Mesendoderm (in vitro differentiated cells): ENCODE measurements around the gene ADAMTS12.

Experiments
- DNase-seq: peaks from one replicate; pipeline ENCODE4 v3.0.0; 2013
- H2AK5ac ChIP-seq: 2 replicates; pipeline ENCODE4 v1.6.1; 2013; ENCODE audit warnings: low read length, inconsistent platforms
- H2BK120ac ChIP-seq: 2 replicates; pipeline ENCODE4 v1.6.1; 2013; ENCODE audit warnings: low read depth, mild to moderate bottlenecking, low read length, moderate library complexity, mixed read lengths
- H2BK15ac ChIP-seq: replicated peaks from 2 replicates; pipeline ENCODE4 v1.6.1; 2013; ENCODE audit warnings: low read depth, mild to moderate bottlenecking, moderate library complexity
- H2BK5ac ChIP-seq: 2 replicates; pipeline ENCODE4 v1.6.1; 2013; ENCODE audit warnings: low read length, inconsistent platforms
- H3K18ac ChIP-seq: 2 replicates; pipeline ENCODE4 v1.6.1; 2013; ENCODE audit warnings: mild to moderate bottlenecking, low read length, mixed read lengths
- H3K23ac ChIP-seq: one replicate; pipeline ENCODE4 v1.6.1; 2013; ENCODE audit warnings: low read length
- H3K27ac ChIP-seq: 2 replicates; pipeline ENCODE4 v1.5.1; 2013; ENCODE audit warnings: low read depth, mild to moderate bottlenecking, inconsistent platforms, low read length, moderate library complexity
- H3K27me3 ChIP-seq: 2 replicates; pipeline ENCODE4 v1.6.1; 2013; ENCODE audit warnings: low read length, control low read depth, mild to moderate bottlenecking, inconsistent platforms; ENCODE audit not compliant: insufficient read depth, poor library complexity
- H3K36me3 ChIP-seq: 2 replicates; pipeline ENCODE4 v1.6.1; 2013; ENCODE audit warnings: low read length, inconsistent platforms; ENCODE audit not compliant: control insufficient read depth, insufficient read depth
- H3K4ac ChIP-seq: one replicate; pipeline ENCODE4 v1.6.1; 2013; ENCODE audit warnings: low read depth, mild to moderate bottlenecking, low read length, moderate library complexity
- H3K4me1 ChIP-seq: 2 replicates; pipeline ENCODE4 v1.6.1; 2013; ENCODE audit warnings: low read depth, low read length, inconsistent platforms; ENCODE audit not compliant: control insufficient read depth
- H3K4me2 ChIP-seq: 2 replicates; pipeline ENCODE4 v1.6.1; 2013; ENCODE audit warnings: low read length
- H3K4me3 ChIP-seq: 2 replicates; pipeline ENCODE4 v1.5.1; 2013; ENCODE audit warnings: mild to moderate bottlenecking, low read length
- H3K56ac ChIP-seq: one replicate; pipeline ENCODE4 v1.6.1; 2013; ENCODE audit warnings: low read length
- H3K79me1 ChIP-seq: 2 replicates; pipeline ENCODE4 v1.6.1; 2013; ENCODE audit warnings: low read length, inconsistent platforms
- H3K79me2 ChIP-seq: 2 replicates; pipeline ENCODE4 v1.6.1; 2013; ENCODE audit warnings: mild to moderate bottlenecking, low read length; ENCODE audit not compliant: control insufficient read depth, insufficient read depth
- H3K9ac ChIP-seq: 2 replicates; pipeline ENCODE4 v1.6.1; 2013; ENCODE audit warnings: low read length, inconsistent platforms
- H4K5ac ChIP-seq: one replicate; pipeline ENCODE4 v1.6.1; 2013; ENCODE audit warnings: low read length
- H4K8ac ChIP-seq: one replicate; pipeline ENCODE4 v1.6.1; 2013; ENCODE audit warnings: low read depth, mild to moderate bottlenecking, control low read depth, low read length, moderate library complexity
- WGBS: extraction: QIAGEN DNeasy Blood & Tissue Kit; methylation state at CpG from one replicate; pipeline ENCODE4 v1.1.7; 2013; ENCODE audit warnings: low lambda C conversion rate, missing lambda C conversion rate; ENCODE audit not compliant: insufficient coverage; ENCODE audit errors: extremely low coverage; 5-methylcytosine and 5-hydroxymethylcytosine counted together

The ADAMTS12 gene

DNA sequence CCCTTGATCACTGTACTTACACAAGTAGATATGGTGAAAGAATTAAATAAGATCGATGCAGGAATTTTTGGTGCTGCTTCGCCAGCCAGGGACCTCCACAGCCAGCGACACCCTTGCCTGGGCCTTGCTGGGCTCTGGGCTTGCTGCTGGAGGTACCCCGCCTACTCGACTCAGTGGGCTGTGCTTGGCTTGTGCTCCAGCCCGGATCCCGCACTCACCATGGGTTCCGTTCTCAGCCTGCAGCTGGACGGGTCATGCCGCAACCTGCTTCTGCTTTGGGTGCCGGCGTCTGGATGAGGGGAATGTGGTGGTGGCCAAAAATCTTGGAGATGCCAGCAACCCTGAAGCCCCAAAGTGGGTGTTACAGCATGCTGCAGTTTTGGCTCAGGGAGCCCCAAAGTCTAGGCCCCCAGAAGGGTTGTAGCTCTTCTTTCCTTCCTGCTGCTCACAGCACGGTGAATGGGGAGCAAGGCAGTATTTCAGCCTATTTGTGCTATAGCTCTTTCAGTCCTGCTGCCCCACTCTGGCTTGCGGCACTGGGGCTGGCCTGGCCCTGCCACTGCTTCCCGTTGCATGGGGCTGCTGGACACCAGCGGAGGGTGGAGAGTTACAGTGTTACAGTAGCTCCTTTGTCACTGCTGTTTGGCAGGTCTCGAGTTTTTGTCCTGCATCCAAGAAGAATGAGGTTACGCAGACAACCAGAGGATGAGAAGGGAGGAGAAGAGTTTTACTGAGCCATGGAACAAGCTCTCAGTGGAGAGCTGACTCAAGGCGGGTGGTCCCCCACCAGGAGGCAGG lies 403.0 kb downstream of the ADAMTS12 start:
- Histone ChIP-seq H2BK15ac (no peak overlapping the region), H4K8ac (no peak overlapping the region), H3K79me2 (no peaks in the 10 kb centered on the region), H3K4me2 (no peak overlapping the region), H3K27me3 (no peaks in the 10 kb centered on the region), H2AK5ac (no peak overlapping the region), H3K79me1 (no peaks in the 10 kb centered on the region), H3K4ac (no peak overlapping the region), H3K23ac (no peak overlapping the region), H3K4me3 (no peak overlapping the region), H3K4me1 (no peaks in the 10 kb centered on the region), H3K18ac (no peak overlapping the region), H3K56ac (no peak overlapping the region), H3K9ac (no peak overlapping the region), H3K27ac (no peak overlapping the region), H4K5ac (no peak overlapping the region), H2BK120ac (no peak overlapping the region), H3K36me3 (no peaks in the 10 kb centered on the region), H2BK5ac (no peak overlapping the region)
- no CpG with 5 or more reads among the region's 19 CpGs for WGBS
- DNase-seq, result no peak

DNA sequence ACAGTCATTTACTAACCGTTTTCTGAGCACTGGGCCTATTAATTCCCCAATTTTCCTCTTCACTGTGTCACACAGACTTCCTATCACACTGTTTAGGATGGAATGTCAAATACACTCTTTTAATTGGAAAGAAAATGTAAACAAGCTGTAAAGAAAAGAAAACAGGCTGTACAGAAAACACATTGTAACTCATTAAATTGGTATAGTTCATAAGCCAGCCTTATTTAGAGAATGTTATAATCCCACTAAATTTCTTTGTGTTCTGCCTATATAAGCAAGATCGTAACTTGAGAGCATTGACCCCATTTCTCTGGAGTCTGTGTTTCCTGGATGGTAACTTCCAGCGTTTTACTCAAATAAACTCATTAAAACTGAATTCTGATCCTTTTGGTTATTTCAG lies 404.6 kb downstream of the ADAMTS12 start:
- Histone ChIP-seq H4K8ac (no peak overlapping the region), H4K5ac (no peak overlapping the region), H3K27ac (no peak overlapping the region), H3K79me2 (no peaks in the 10 kb centered on the region), H3K4me3 (no peak overlapping the region), H2BK15ac (no peak overlapping the region), H2AK5ac (no peak overlapping the region), H3K18ac (no peak overlapping the region), H3K9ac (no peak overlapping the region), H3K36me3 (no peaks in the 10 kb centered on the region), H2BK5ac (no peak overlapping the region), H3K4me1 (peaks cover 4% of the 10 kb centered on the region), H2BK120ac (no peak overlapping the region), H3K4ac (no peak overlapping the region), H3K79me1 (no peaks in the 10 kb centered on the region), H3K23ac (no peak overlapping the region), H3K56ac (no peak overlapping the region), H3K4me2 (no peak overlapping the region), H3K27me3 (no peaks in the 10 kb centered on the region)
- no peak for DNase-seq
- no CpG with 5 or more reads among the region's 3 CpGs for WGBS

GRCh38 chr5:33482335-33482734 lies 409.5 kb downstream of the ADAMTS12 start:
- H3K4me3 ChIP-seq, result no peak overlapping the region
- H3K9ac ChIP-seq, result no peak overlapping the region
- no peak overlapping the region for H4K5ac ChIP-seq
- H2BK120ac ChIP-seq, result no peak overlapping the region
- H2AK5ac ChIP-seq, result no peak overlapping the region
- peaks cover 4% of the 10 kb centered on the region for H3K4me1 ChIP-seq
- no peak overlapping the region for H3K4ac ChIP-seq
- no peak overlapping the region for H2BK15ac ChIP-seq
- H3K56ac ChIP-seq, result peak overlapping the region; percentile 19
- no peak overlapping the region for H3K4me2 ChIP-seq
- no peak overlapping the region for H3K23ac ChIP-seq
- H3K79me2 ChIP-seq, result no peaks in the 10 kb centered on the region
- no CpG with 5 or more reads among the region's 7 CpGs for WGBS
- H3K18ac ChIP-seq, result no peak overlapping the region
- no peak overlapping the region for H4K8ac ChIP-seq
- no peaks in the 10 kb centered on the region for H3K79me1 ChIP-seq
- H2BK5ac ChIP-seq, result peak overlapping the region; percentile 5
- no peaks in the 10 kb centered on the region for H3K27me3 ChIP-seq
- DNase-seq, result peak; percentile 90
- H3K27ac ChIP-seq, result no peak overlapping the region
- no peaks in the 10 kb centered on the region for H3K36me3 ChIP-seq

GRCh38 chr5:33480876-33481275 lies 410.9 kb downstream of the ADAMTS12 start:
- H2AK5ac ChIP-seq, result no peak overlapping the region
- H3K36me3 ChIP-seq, result peaks cover 3% of the 10 kb centered on the region
- H3K18ac ChIP-seq, result no peak overlapping the region
- H3K27ac ChIP-seq, result no peak overlapping the region
- H3K4me2 ChIP-seq, result no peak overlapping the region
- H3K79me1 ChIP-seq, result no peaks in the 10 kb centered on the region
- no peak overlapping the region for H2BK5ac ChIP-seq
- H3K9ac ChIP-seq, result no peak overlapping the region
- H2BK120ac ChIP-seq, result no peak overlapping the region
- WGBS, result 83% methylated on average over 2 of the region's 2 CpGs
- no peak overlapping the region for H3K56ac ChIP-seq
- DNase-seq, result no peak
- no peak overlapping the region for H3K4me3 ChIP-seq
- no peak overlapping the region for H4K8ac ChIP-seq
- H4K5ac ChIP-seq, result no peak overlapping the region
- no peaks in the 10 kb centered on the region for H3K27me3 ChIP-seq
- H3K4me1 ChIP-seq, result peaks cover 4% of the 10 kb centered on the region
- H2BK15ac ChIP-seq, result no peak overlapping the region
- H3K79me2 ChIP-seq, result no peaks in the 10 kb centered on the region
- no peak overlapping the region for H3K23ac ChIP-seq
- no peak overlapping the region for H3K4ac ChIP-seq

DNA sequence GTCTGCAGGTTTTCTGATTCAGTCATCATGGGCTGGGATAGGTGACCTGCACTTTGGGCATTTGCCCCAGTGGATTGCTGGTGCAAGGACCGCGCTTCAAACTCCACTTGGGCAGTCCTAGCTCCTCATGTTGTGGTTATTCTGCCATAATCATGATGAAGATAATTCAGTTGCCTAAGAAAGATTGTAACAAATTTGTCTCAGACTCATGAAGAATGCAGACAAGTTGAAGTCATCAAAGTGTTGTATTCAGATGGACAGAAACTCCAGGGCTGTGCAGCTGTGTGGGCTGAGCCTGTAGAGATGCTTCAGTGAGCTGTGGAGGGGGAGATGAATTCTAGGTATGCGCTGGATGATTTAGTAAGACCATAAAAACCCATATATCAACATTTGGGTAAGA lies 412.5 kb downstream of the ADAMTS12 start:
- Histone ChIP-seq H3K4ac (no peak overlapping the region), H3K4me2 (no peak overlapping the region), H4K8ac (no peak overlapping the region), H4K5ac (no peak overlapping the region), H3K4me3 (no peak overlapping the region), H2BK15ac (no peak overlapping the region), H3K9ac (no peak overlapping the region), H3K79me2 (no peaks in the 10 kb centered on the region), H3K79me1 (no peaks in the 10 kb centered on the region), H2BK5ac (no peak overlapping the region), H3K56ac (no peak overlapping the region), H3K23ac (no peak overlapping the region), H3K27ac (no peak overlapping the region), H3K4me1 (peaks cover 4% of the 10 kb centered on the region), H2BK120ac (no peak overlapping the region), H2AK5ac (no peak overlapping the region), H3K18ac (no peak overlapping the region), H3K27me3 (no peaks in the 10 kb centered on the region), H3K36me3 (peaks cover 3% of the 10 kb centered on the region)
- DNase-seq, result no peak
- WGBS, result no CpG with 5 or more reads among the region's 3 CpGs

DNA sequence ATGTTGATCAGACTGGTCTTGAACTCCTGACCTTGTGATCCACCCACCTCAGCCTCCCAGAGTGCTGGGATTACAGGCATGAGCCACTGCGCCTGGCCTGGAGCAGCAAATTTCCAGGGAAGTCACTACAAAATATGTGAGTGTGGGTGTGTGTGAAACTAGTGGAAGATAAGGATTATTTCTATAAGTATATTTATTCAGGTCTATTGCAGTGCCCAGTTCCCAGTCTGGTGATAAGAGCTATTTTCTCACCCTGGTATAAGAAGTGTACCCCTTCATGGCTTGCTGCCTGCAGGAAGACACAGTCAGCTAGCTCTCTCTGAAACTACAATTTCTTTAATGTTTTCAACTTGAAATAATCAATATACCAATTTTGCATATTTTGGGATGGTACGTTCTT lies 414.0 kb downstream of the ADAMTS12 start:
- no peak overlapping the region for H3K18ac ChIP-seq
- H3K79me2 ChIP-seq, result no peaks in the 10 kb centered on the region
- no peak overlapping the region for H4K8ac ChIP-seq
- H3K56ac ChIP-seq, result no peak overlapping the region
- H3K9ac ChIP-seq, result no peak overlapping the region
- no peaks in the 10 kb centered on the region for H3K27me3 ChIP-seq
- no CpG with 5 or more reads among the region's 2 CpGs for WGBS
- DNase-seq, result no peak
- H2AK5ac ChIP-seq, result no peak overlapping the region
- peaks cover 3% of the 10 kb centered on the region for H3K79me1 ChIP-seq
- no peak overlapping the region for H2BK15ac ChIP-seq
- no peak overlapping the region for H3K4me2 ChIP-seq
- no peak overlapping the region for H3K23ac ChIP-seq
- no peak overlapping the region for H3K4me3 ChIP-seq
- peaks cover 4% of the 10 kb centered on the region for H3K4me1 ChIP-seq
- no peak overlapping the region for H2BK120ac ChIP-seq
- H3K27ac ChIP-seq, result no peak overlapping the region
- H2BK5ac ChIP-seq, result no peak overlapping the region
- peaks cover 6% of the 10 kb centered on the region for H3K36me3 ChIP-seq
- H4K5ac ChIP-seq, result no peak overlapping the region
- no peak overlapping the region for H3K4ac ChIP-seq
